GM12878 (cell line): ENCODE measurements around the gene AKT3. TPM values are rescaled to one million over a fixed set of nuclear protein-coding genes. Genes with fewer than 3 reads are reported as not detected.
"Not testable (repeated sequence)": the region's sequence is repeated elsewhere in the genome, so short reads cannot be mapped to it uniquely, and the experiment has no call there.

Source experiments
- ATAC-seq: fragments of 200-7000 bp; cut with Tn5 transposase; 3 replicates; pipeline ENCODE4 v1.9.1; 2020; ENCODE audit warnings: mild to moderate bottlenecking, moderate library complexity
- BruUV-seq: library from RNA; stranded (reverse); fragments of 400-500 nt; replicated peaks from 2 replicates; lab custom pipeline; 2021; lab: Mats Ljungman, UMichigan
- CTCF ChIA-PET: fragments of 300-600 bp; sonication (Branson Sonifier 250); formaldehyde crosslinking; extraction: SDS; loops from one replicate; lab custom pipeline; 2021; ENCODE audit warnings: inconsistent platforms; lab: Yijun Ruan, JAX
- POLR2A ChIA-PET: fragments of 350-600 bp; formaldehyde crosslinking; extraction: SDS; loops from one replicate; lab custom pipeline; 2021; ENCODE audit warnings: inconsistent platforms; lab: Charles Lee
- RAD21 ChIA-PET: fragments of 300-600 bp; sonication (Branson Sonifier 250); formaldehyde crosslinking; loops from one replicate; lab custom pipeline; 2023; ENCODE audit warnings: antibody characterized with exemption; ENCODE audit not compliant: unreplicated experiment; lab: Charles Lee
- SMC1A ChIA-PET: fragments of 300-600 bp; sonication (Branson Sonifier 250); formaldehyde crosslinking; loops from one replicate; lab custom pipeline; 2023; ENCODE audit not compliant: unreplicated experiment, uncharacterized antibody; lab: Charles Lee
- DNase-seq: peaks from one replicate; pipeline ENCODE4 v3.0.0-alpha.2; 2011; ENCODE audit warnings: low read depth, low spot score
- FAIRE-seq: peaks from 3 replicates; lab custom pipeline; 2011; peaks lifted over from hg19 to GRCh38; lab: Jason Lieb, UNC
- H2AFZ ChIP-seq: 2 replicates; pipeline ENCODE4 v1.6.0; 2011; ENCODE audit warnings: low read depth, low read length, control low read depth; ENCODE audit not compliant: control insufficient read depth
- H3K27ac ChIP-seq: 2 replicates; pipeline ENCODE4 v1.5.1; 2011; ENCODE audit warnings: control low read depth; ENCODE audit not compliant: control insufficient read depth, insufficient read depth
- H3K27me3 ChIP-seq, 2 experiments: replicated peaks in 1 of 2; 2 replicates each; pipeline versions ENCODE4 v1.6.0 to v1.6.1; 2011; ENCODE audit warnings: low read length in 1 of 2; ENCODE audit not compliant: control insufficient read depth in 2 of 2, insufficient read depth in 2 of 2
- H3K36me3 ChIP-seq, 2 experiments: 2 replicates each; pipeline ENCODE4 v1.5.1; 2011; ENCODE audit warnings: low read length in 1 of 2; ENCODE audit not compliant: control insufficient read depth in 2 of 2, insufficient read depth in 2 of 2
- H3K4me1 ChIP-seq: 2 replicates; pipeline ENCODE4 v1.6.1; 2011; ENCODE audit warnings: mild to moderate bottlenecking, low read length, moderate library complexity, mixed read lengths; ENCODE audit not compliant: control insufficient read depth, insufficient read depth
- H3K4me2 ChIP-seq: 2 replicates; pipeline ENCODE4 v1.6.0; 2011; ENCODE audit warnings: control low read depth; ENCODE audit not compliant: control insufficient read depth, insufficient read depth
- H3K4me3 ChIP-seq: fragments of 200-600 bp; sonication (generic); 2 replicates; pipeline ENCODE4 v1.5.1; 2016
- H3K79me2 ChIP-seq: 2 replicates; pipeline ENCODE4 v1.6.0; 2011; ENCODE audit warnings: low read length; ENCODE audit not compliant: control insufficient read depth, insufficient read depth
- H3K9ac ChIP-seq: 2 replicates; pipeline ENCODE4 v1.8.0; 2011; ENCODE audit warnings: low read length, control low read depth, mixed read lengths; ENCODE audit not compliant: control insufficient read depth, insufficient read depth
- H3K9me3 ChIP-seq: replicated peaks from 3 replicates; pipeline ENCODE4 v1.5.1; 2011; ENCODE audit warnings: mild to moderate bottlenecking, low read length; ENCODE audit not compliant: control insufficient read depth, insufficient read depth
- H4K20me1 ChIP-seq: 2 replicates; pipeline ENCODE4 v1.6.0; 2011; ENCODE audit not compliant: control insufficient read depth, insufficient read depth
- WGBS: methylation state at CpG from one replicate; pipeline ENCODE4 v1.1.6; 2016; ENCODE audit warnings: low lambda C conversion rate; ENCODE audit not compliant: insufficient replicate concordance, insufficient coverage; ENCODE audit errors: missing lambda C conversion rate; 5-methylcytosine and 5-hydroxymethylcytosine counted together
- in situ Hi-C: fragments of 300-500 bp; cut with MboI; formaldehyde crosslinking; loops from 9 replicates; pipeline ENCODE4 v1.14.3; 2018; ENCODE audit warnings: mixed read lengths
- intact Hi-C: fragments of 100-400 bp; cut with micrococcal nuclease; formaldehyde crosslinking; loops from one replicate; pipeline ENCODE4 v1.14.2; 2022; ENCODE audit not compliant: unreplicated experiment
- polyA plus RNA-seq, 11 experiments: library from polyadenylated mRNA; depleted of rRNA in 4 of 11; unstranded in 6 of 11; stranded (reverse) in 5 of 11; fragments of >200 nt; fragmentation: Nextera tagmentation in 4 of 11; fragmentation: Illumina TruSeq in 1 of 11; extraction: Ambion mirVana in 4 of 11; extraction: Trizol in 1 of 11; gene quantifications; 1 replicate in 1 of 11; 2 replicates in 10 of 11; pipeline versions ENCODE4 v1.2.1 to v1.2.3, GENCODE V29; 2011 to 2016; ENCODE audit warnings: inconsistent platforms in 2 of 11, missing spikeins in 2 of 11, low read depth in 1 of 11
- total RNA-seq, 4 experiments: library from RNA; depleted of rRNA in 3 of 4; stranded (reverse); fragments of >200 nt in 3 of 4; fragmentation: Illumina TruSeq in 1 of 4; extraction: Trizol in 1 of 4; gene quantifications; 2 replicates each; pipeline versions ENCODE4 v1.2.1 to v1.2.3, GENCODE V29; 2013 to 2021
- TF ChIP-seq, protein P1 (sequence below): fragments of 450-650 bp; formaldehyde crosslinking; IDR thresholded peaks from 2 replicates; pipeline ENCODE4 v1.4.0; 2020; ENCODE audit warnings: mild to moderate bottlenecking, moderate library complexity

AKT3 gene
- total and polyA plus RNA-seq, 10 of the 15 experiments (the other 5 are each of a cell fraction or from before 2014, with no cell fraction given) = 0.03 to 0.56 (median 0.19) TPM

DNA sequence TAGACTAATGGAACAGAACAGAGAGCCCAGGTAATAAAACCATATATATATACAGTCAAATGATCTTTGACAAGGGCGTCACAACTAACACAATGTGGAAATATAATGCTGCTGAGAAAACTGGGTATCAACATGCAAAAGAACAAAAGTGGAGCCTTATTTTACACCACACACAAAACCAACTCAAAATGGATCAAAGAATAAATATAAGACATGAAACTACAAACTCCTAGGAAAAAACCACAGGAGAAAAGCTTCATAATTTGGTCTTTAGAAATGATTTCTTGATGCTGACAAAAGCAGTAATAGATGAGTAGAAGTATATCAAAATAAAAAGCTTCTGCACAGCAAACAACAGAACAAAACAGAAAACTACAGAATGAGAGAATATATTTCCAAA lies 192.2 kb downstream of the AKT3 start (continued):
- TF ChIP-seq, protein P1, sequence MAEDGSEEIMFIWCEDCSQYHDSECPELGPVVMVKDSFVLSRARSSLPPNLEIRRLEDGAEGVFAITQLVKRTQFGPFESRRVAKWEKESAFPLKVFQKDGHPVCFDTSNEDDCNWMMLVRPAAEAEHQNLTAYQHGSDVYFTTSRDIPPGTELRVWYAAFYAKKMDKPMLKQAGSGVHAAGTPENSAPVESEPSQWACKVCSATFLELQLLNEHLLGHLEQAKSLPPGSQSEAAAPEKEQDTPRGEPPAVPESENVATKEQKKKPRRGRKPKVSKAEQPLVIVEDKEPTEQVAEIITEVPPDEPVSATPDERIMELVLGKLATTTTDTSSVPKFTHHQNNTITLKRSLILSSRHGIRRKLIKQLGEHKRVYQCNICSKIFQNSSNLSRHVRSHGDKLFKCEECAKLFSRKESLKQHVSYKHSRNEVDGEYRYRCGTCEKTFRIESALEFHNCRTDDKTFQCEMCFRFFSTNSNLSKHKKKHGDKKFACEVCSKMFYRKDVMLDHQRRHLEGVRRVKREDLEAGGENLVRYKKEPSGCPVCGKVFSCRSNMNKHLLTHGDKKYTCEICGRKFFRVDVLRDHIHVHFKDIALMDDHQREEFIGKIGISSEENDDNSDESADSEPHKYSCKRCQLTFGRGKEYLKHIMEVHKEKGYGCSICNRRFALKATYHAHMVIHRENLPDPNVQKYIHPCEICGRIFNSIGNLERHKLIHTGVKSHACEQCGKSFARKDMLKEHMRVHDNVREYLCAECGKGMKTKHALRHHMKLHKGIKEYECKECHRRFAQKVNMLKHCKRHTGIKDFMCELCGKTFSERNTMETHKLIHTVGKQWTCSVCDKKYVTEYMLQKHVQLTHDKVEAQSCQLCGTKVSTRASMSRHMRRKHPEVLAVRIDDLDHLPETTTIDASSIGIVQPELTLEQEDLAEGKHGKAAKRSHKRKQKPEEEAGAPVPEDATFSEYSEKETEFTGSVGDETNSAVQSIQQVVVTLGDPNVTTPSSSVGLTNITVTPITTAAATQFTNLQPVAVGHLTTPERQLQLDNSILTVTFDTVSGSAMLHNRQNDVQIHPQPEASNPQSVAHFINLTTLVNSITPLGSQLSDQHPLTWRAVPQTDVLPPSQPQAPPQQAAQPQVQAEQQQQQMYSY (CRISPR knock-in tag) = no peak

DNA sequence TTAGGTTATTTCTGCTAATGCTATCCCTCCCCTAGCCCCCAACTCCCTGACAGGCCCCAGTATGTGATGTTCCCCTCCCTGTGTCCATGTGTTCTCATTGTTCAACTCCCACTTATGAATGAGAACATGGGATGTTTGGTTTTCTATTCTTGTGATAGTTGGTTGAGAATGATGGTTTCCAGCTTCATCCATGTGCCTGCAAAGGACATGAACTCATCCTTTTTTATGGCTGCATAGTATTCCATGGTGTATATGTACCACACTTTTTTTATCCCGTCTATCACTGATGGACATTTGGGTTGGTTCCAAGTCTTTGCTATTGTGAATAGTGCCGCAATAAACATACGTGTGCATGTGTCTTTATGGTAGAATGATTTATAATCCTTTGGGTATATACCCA lies 200.5 kb downstream of the AKT3 start:
- H3K36me3 ChIP-seq, H4K20me1 ChIP-seq, H3K79me2 ChIP-seq, H2AFZ ChIP-seq, DNase-seq, H3K4me1 ChIP-seq, H3K27me3 ChIP-seq, H3K9me3 ChIP-seq, ATAC-seq, SMC1A ChIA-PET, H3K9ac ChIP-seq, FAIRE-seq, intact Hi-C loops, H3K4me3 ChIP-seq, H3K27ac ChIP-seq, RAD21 ChIA-PET, BruUV-seq, H3K4me2 ChIP-seq, CTCF ChIA-PET, in situ Hi-C loops: not testable (repeated sequence)
- 100% methylated on average over 3 of the region's 3 CpGs for WGBS
- POLR2A ChIA-PET = interaction anchor here (0.6 kb wide), 1 partner anchor 21 kb away, joined by 3 read pairs; no protein-coding TSS in a partner anchor
